HAP-1 (cell line): ENCODE data around the gene ARL4A.
"Not testable (repeated sequence)": the region's sequence is repeated elsewhere in the genome, so short reads cannot be mapped to it uniquely, and the experiment has no call there.

Experiments
- DNase-seq, 2 experiments: peaks; one replicate each; pipeline ENCODE4 v3.0.0-alpha.2; 2016 to 2020; ENCODE audit warnings: low spot score in 2 of 2
- H3K27me3 ChIP-seq: fragments of 250-450 bp; sonication (Bioruptor Pico); 2 replicates; pipeline ENCODE4 v1.5.1; 2020; ENCODE audit warnings: low read depth, mild to moderate bottlenecking, moderate library complexity
- H3K36me3 ChIP-seq: fragments of 250-450 bp; sonication (Bioruptor Pico); replicated peaks from 2 replicates; pipeline ENCODE4 v1.5.1; 2020; ENCODE audit warnings: mild to moderate bottlenecking
- H3K4me1 ChIP-seq: fragments of 250-450 bp; sonication (Bioruptor Pico); 2 replicates; pipeline ENCODE4 v1.5.1; 2020; ENCODE audit warnings: mild to moderate bottlenecking
- H3K4me3 ChIP-seq: fragments of 250-450 bp; sonication (Bioruptor Pico); 2 replicates; pipeline ENCODE4 v1.5.1; 2020; ENCODE audit warnings: mild to moderate bottlenecking, moderate library complexity
- H3K9me3 ChIP-seq: fragments of 250-450 bp; sonication (Bioruptor Pico); 2 replicates; pipeline ENCODE4 v1.5.1; 2020; ENCODE audit warnings: mild to moderate bottlenecking, moderate library complexity
- in situ Hi-C: fragments of 300-500 bp; cut with MboI; formaldehyde crosslinking; loops from 3 replicates; pipeline ENCODE4 v1.14.3; 2020; ENCODE audit warnings: low sequenced_read_pairs, inconsistent platforms, mixed read lengths

ARL4A gene

DNA sequence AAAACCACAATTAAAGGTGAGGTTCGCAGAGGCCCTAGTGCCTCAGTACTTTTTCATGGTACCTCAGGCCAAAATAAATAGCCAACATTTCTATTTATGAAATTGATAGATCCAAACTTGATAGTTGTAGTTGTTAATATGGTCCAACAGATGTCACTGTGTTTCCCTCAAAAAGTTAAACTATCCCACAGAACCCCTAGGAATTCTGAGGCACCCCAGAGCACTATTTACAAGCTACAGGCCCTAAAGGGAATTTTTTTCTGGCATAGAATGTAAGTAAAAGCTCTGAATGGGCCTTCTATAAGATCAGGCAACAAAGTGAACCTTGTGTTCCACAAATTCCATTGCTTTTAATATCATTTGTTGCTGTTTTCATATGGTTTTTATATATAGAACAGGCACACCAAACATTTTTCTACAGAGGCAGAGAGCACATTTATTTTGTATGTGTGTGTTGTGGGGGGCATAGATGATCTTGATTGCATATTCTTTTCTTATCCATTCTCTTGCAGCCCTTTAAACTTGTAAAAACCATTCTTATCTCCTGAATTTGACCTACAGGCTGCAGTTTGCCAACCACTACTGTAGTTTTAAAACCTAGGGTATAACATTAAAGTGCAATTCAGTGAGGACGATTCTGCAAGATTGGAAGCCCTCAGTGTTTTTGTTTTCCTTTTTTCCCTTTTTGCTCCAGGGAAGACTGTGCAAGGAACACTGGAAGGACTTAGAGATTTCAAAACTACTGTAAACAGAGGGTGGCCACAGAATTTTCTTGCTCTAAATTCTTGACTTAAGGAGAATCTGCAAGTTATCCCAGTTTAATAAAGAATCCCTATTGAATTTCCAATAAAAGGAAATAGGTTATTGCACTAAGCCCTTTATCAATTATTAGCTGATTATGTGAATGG, 3.5 kb upstream of the ARL4A start:
- in situ Hi-C loops, result no loop called here
- Histone ChIP-seq H3K27me3 (no peaks in the 10 kb centered on the region), H3K4me1 (peaks cover 7% of the 10 kb centered on the region), H3K9me3 (no peaks in the 10 kb centered on the region), H3K4me3 (no peak overlapping the region), H3K36me3 (peaks cover under 1% of the 10 kb centered on the region; the same call in 1 of the 2 replicates)
- peak in 1 of 2 experiments; percentile 32 for DNase-seq

DNA sequence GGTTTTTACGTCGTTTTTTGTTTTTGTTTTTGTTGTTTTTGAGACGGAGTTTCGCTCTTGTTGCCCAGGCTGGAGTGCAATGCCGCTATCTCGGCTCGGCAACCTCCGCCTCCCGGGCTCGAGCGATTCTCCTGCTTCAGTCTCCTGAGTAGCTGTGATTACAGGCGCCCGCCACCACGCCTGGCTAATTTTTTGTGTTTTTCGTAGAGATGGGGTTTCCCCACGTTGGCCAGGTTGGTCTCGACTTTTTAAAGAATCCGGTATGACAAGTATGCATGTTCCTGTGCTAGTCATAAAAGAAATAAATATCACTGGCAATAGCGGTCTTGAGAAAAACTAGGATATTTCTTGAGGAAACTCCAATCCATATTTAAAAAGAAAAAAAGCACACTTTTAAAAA, 2.7 kb upstream of the ARL4A start:
- peaks cover 13% of the 10 kb centered on the region for H3K4me1 ChIP-seq
- in situ Hi-C loops, result no loop called here

DNA sequence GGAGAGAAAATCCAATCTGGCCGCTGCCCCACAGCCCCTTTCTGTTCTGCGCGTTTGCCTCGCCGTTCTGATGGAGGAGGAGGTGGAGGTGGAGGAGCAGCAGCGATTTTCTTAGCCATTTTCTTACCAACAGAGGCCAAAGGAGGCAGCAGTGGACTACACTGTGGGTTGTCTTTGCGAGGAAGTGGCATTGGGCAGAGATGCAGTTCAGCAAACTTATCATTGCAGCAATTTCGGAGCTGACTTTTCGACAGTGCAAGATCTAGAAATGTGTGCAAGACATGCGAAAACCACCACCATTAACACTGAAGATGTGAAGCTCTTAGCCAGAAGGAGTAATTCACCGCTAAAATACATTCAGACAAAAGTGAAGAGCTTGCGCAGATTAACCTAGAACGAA, 1.9 kb upstream of the ARL4A start:
- no peaks in the 10 kb centered on the region for H3K27me3 ChIP-seq
- H3K36me3 ChIP-seq, result peaks cover 5% of the 10 kb centered on the region; the same call in 1 of the 2 replicates
- peaks cover 19% of the 10 kb centered on the region for H3K4me1 ChIP-seq
- DNase-seq, result peak in 1 of 2 experiments; percentile 38
- H3K9me3 ChIP-seq, result no peaks in the 10 kb centered on the region
- in situ Hi-C loops, result no loop called here
- H3K4me3 ChIP-seq, result no peak overlapping the region

More for the DNA sequence above, 2.7 kb upstream of the ARL4A start:
- Histone ChIP-seq H3K36me3 (peaks cover 5% of the 10 kb centered on the region; the same call in 1 of the 2 replicates), H3K9me3 (no peaks in the 10 kb centered on the region), H3K27me3 (no peaks in the 10 kb centered on the region), H3K4me3 (no peak overlapping the region)
- no peak for DNase-seq

DNA sequence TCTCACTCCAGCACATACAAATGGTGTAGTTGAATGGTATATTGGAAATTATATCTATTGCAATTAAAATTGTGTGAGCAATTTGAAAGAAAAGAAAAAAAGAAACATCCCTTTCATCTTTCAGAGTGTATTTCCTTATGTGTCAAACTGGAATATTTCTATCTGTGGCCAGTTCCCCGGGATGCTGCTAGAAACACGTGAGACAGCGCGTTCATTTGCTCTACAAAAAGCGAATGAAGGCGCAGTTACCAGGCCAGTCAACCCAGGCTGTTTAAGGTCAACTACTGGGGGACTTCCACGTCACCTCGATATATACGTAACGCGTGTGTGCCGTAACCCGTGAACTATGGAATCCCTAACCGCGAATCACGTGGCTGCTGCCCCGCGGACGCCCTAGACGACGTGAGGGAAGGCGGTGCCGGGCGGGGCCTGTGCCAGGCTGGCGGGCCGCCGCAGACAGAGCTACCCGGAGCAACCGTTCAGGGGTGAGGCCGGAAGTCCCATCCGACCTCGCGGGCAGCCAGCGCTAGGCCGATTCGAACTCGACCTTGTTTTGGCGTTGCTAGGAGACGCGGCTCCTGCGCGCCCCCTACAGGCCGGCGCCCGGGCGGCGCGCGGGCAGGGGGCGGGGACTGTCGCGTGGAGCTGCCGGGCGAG, 1.1 kb upstream of the ARL4A start:
- Histone ChIP-seq H3K27me3 (no peaks in the 10 kb centered on the region), H3K36me3 (peaks cover 5% of the 10 kb centered on the region; the same call in 1 of the 2 replicates), H3K4me3 (peak overlapping the region; percentile 93), H3K4me1 (peaks cover 25% of the 10 kb centered on the region), H3K9me3 (no peaks in the 10 kb centered on the region)
- in situ Hi-C loops, result no loop called here
- DNase-seq, result peak; percentile 78 to 93

DNA sequence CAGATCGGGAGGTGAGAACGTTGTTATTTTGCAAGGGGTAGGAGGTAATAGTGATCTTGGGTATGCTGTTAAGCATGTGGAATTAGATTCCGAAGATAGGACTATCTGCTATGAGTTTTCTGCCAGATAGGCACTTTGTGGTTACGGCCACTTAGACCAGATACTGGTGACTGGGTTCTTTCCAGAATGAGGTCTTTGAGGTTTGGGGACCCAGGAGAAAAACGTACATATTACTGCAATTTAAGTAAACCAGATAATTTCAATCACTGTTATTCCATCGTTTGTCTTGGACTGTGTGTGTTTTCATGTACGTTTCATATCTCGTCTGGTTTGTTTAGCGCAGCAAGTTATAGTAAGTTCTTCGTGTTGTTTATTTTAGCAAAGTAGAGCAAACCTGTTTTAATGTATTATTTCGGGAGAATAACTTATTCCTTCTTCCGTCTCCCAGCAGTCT, 312 bp downstream of the ARL4A start:
- in situ Hi-C loops, result no loop called here

DNA sequence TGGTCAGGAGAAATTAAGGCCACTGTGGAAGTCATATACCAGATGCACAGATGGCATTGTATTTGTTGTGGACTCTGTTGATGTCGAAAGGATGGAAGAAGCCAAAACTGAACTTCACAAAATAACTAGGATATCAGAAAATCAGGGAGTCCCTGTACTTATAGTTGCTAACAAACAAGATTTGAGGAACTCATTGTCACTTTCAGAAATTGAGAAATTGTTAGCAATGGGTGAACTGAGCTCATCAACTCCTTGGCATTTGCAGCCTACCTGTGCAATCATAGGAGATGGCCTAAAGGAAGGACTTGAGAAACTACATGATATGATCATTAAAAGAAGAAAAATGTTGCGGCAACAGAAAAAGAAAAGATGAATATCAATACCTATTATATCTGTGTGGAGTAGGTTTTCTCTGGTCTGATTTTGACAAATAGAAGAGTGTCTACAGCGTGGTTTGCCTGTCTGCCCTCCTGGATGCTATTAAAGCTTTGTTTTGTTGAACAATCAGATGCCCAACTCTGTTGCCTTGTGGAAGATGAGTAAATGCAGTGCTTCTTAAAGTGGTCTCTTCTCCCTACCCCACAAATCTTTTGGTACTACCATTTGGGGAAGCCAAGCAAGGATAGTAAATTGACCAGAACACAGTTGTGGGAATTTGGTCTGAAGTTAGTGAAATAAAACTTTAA, 1.2 kb downstream of the ARL4A start:
- peak overlapping the region; percentile 93 for H3K4me3 ChIP-seq
- peaks cover 28% of the 10 kb centered on the region for H3K4me1 ChIP-seq
- H3K27me3 ChIP-seq, in situ Hi-C loops, DNase-seq, H3K36me3 ChIP-seq, H3K9me3 ChIP-seq: not testable (repeated sequence)

More for the DNA sequence above, 312 bp downstream of the ARL4A start:
- Histone ChIP-seq H3K36me3 (peaks cover 5% of the 10 kb centered on the region; the same call in 1 of the 2 replicates), H3K4me3 (peak overlapping the region; percentile 93), H3K9me3 (no peaks in the 10 kb centered on the region), H3K4me1 (peaks cover 25% of the 10 kb centered on the region), H3K27me3 (no peaks in the 10 kb centered on the region)
- no peak for DNase-seq

DNA sequence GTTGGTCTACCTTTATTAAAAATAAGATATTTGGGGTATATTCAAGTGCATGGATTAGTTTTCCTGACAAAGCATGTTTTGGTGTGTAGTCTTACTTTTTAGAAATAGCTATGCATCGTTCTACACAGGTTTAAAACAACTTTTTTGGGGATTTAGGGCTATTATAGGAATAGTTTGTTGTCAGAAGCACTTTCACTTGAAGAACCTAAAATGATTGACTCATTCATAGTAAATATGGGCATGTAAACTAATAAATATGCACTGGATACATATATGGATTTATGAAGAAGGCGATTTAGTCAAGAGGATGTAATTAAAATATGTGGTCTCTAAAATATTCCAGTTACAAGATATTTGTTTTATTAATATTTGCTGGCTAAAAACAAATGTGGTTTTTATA, 2.0 kb downstream of the ARL4A start:
- peaks cover 5% of the 10 kb centered on the region; the same call in 1 of the 2 replicates for H3K36me3 ChIP-seq
- peaks cover 28% of the 10 kb centered on the region for H3K4me1 ChIP-seq
- H3K4me3 ChIP-seq, result peak overlapping the region; percentile 93
- H3K27me3 ChIP-seq, result no peaks in the 10 kb centered on the region
- no peaks in the 10 kb centered on the region for H3K9me3 ChIP-seq
- DNase-seq, result no peak
- in situ Hi-C loops, result no loop called here

DNA sequence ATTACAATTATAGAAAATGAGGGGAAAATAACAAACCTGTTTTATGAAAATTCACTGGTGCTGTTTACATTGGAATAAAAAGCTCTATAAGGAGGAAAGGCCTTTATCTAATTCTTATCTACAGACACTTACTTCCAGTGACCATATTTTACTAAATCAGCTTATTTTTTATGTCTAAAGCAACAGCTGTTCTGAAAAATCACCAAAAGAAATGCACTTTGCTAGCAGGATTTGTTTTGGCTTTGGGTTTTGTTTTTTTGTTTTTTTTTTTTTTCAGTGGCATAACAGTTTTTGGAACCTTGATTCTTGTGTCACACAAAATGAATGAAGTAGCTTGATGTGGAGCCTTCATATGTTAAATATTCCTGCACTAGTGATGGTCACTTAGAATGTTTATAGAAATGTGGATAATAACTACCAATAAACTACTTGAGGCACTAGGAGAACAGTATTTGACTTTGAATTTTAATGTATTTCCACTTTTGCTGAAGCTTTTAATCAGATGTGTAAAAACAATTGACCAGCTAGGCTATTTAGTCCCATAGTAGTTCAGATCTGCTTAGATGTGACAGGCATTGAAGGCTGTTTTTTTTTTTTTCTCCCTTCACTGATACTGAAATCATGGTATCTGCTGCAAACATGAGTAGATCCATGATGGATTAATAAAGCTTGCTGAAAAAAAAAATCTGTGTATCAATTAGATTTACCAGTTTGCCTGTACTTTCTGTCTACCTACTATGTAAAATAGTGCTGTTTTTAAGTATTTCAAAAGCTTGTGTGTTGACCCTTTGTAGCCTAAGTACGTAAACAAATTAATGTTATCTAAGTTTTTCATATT, 2.8 kb downstream of the ARL4A start:
- in situ Hi-C loops, result no loop called here
- no peak for DNase-seq
- peaks cover 5% of the 10 kb centered on the region; the same call in 1 of the 2 replicates for H3K36me3 ChIP-seq
- no peaks in the 10 kb centered on the region for H3K9me3 ChIP-seq
- peak overlapping the region; percentile 93 for H3K4me3 ChIP-seq
- no peaks in the 10 kb centered on the region for H3K27me3 ChIP-seq
- peaks cover 32% of the 10 kb centered on the region for H3K4me1 ChIP-seq

DNA sequence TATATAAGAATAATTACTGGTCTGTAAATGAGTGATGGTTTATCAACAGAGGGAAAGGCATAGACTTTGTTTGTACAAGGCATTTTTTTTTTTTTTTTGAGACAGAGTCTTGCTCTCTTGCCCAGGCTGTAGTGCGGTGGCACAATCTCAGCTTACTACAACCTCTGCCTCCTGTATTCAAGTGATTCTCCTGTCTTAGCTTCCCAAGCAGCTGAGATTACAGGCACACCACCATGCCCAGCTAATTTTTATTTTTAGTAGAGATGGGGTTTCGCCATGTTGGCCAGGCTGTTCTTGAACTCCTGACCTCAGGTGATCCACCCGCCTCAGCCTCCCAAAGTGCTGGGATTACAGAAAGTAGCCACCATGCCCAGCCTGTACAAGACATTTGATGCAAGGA, 4.0 kb downstream of the ARL4A start:
- H3K27me3 ChIP-seq, DNase-seq, H3K4me3 ChIP-seq, in situ Hi-C loops, H3K36me3 ChIP-seq, H3K9me3 ChIP-seq: not testable (repeated sequence)
- peaks cover 28% of the 10 kb centered on the region for H3K4me1 ChIP-seq

DNA sequence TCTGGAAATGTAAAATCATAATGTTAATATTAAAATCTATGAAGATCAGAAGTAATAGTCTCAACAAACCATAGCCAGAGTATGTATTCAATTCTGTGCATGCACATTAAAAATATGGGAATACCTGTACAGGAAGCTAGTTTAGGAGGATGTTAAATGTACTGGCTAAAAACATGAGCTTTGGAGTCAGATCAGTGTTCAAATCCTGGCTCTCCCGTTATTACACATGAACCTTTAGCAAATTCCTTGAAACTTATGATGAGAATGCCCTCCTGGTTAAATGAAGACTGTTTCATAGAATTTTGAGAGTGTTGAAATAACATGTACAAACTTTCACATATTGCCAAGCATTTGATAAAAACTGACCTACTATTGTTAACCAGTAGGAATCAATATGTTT, 4.6 kb downstream of the ARL4A start:
- no peak overlapping the region for H3K4me3 ChIP-seq
- H3K9me3 ChIP-seq, result no peaks in the 10 kb centered on the region
- in situ Hi-C loops, result no loop called here
- DNase-seq, result no peak
- H3K27me3 ChIP-seq, result no peaks in the 10 kb centered on the region
- H3K4me1 ChIP-seq, result peaks cover 27% of the 10 kb centered on the region
- peaks cover 5% of the 10 kb centered on the region; the same call in 1 of the 2 replicates for H3K36me3 ChIP-seq

DNA sequence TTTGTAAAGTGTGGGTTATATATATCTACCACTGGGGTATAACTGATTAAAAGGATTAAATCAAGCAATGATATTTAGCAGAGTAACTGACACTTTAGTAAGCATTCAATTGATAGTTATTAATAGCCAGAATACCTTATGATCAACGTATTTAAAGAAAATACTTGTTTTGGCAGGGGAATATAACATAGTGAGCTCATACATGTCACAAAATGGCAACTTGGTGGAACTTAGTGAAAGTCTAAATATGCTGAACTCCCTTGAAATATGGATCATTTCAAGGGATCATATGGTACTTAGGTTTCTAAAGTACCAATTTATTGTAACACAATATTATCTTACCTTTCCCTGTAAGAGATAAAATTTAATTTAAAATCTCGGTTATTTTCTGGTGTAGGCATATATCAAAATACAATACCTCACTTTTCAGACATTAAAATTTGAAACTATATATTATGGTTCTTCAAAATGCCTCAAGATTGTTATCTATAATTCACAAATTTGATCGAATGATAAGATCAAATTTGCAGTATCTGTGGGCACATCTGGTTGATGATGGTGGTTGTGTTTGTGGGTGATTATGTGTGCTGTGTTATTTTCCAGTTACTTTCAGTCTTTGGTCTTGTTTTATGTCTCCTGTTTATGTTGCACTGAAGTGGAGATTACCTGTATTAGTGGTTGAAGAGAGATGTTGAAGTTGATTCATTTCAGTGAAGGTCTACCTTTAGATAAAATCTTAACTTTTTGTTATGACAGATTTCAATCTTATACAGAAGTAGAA, 5.2 kb downstream of the ARL4A start:
- Histone ChIP-seq H3K9me3 (no peaks in the 10 kb centered on the region), H3K4me1 (peaks cover 27% of the 10 kb centered on the region), H3K27me3 (no peaks in the 10 kb centered on the region), H3K4me3 (no peak overlapping the region), H3K36me3 (peaks cover 5% of the 10 kb centered on the region; the same call in 1 of the 2 replicates)
- DNase-seq, result no peak
- in situ Hi-C loops, result no loop called here

DNA sequence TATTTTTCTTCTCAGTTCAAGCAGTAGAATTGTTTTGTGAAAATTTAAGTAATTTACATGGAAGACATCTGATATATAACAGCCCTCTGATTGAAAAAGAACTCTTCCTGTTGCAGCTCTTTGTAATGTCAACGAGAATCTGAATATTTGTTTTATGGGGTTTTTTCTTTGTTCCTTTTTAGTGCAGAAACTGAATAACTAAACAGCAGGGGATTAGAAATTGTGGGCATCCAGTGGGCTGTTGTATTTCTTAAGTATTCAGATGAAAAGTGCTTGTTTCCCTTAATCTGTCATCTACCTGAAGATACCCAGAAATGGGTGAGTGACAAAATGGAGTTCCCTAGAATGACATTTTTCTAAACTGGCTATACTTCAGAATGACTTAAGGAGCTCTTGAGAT, 7.4 kb downstream of the ARL4A start:
- Histone ChIP-seq H3K36me3 (no peaks in the 10 kb centered on the region), H3K4me3 (no peak overlapping the region), H3K9me3 (no peaks in the 10 kb centered on the region), H3K27me3 (no peaks in the 10 kb centered on the region), H3K4me1 (peaks cover 19% of the 10 kb centered on the region)
- in situ Hi-C loops, result no loop called here
- DNase-seq, result peak in 1 of 2 experiments; percentile 60
